GM11168 (cell line): ENCODE measurements around the gene MYO9A.
"Not testable (repeated sequence)": the region's sequence is repeated elsewhere in the genome, so short reads cannot be mapped to it uniquely, and the experiment has no call there.

Experiments
- in situ Hi-C: fragments of 300-500 bp; cut with MboI; formaldehyde crosslinking; loops from one replicate; pipeline ENCODE4 v1.12.0; 2022; ENCODE audit warnings: low sequenced_read_pairs; ENCODE audit not compliant: unreplicated experiment

Gene MYO9A

GRCh38 chr15:72105111-72105510 is 12.8 kb downstream of the MYO9A start:
- in situ Hi-C loops: no loop called here

DNA sequence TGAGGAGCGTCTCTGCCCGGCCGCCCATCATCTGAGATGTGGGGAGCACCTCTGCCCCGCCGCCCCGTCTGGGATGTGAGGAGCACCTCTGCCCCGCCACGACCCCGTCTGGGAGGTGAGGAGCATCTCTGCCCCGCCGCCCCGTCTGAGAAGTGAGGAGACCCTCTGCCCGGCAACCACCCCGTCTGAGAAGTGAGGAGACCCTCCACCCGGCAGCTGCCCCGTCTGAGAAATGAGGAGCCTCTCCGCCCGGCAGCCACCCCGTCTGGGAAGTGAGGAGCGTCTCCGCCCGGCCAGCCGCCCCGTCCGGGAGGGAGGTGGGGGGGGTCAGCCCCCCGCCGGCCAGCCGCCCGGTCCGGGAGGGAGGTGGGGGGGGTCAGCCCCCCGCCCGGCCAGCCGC is 17.4 kb downstream of the MYO9A start:
- in situ Hi-C loops: not testable (repeated sequence)

DNA sequence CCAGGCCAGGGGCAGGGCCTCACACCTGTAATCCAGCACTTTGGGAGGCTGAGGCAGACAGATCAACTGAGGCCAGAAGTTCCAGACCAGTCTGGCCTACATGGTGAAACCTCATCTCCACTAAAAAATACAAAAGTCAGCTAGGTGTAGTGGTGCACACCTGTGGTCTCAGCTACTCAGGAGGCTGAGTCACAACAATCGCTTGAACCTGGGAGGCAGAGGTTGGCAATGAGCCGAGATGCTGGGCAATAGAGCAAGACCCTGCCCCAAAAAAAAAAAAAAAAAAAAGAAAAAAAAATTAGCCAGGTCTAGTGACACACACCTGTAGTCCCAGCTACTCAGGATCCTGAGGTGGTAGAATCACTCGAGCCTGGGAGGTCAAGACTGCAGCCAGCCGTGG is 18.8 kb downstream of the MYO9A start:
- in situ Hi-C loops: no loop called here

DNA sequence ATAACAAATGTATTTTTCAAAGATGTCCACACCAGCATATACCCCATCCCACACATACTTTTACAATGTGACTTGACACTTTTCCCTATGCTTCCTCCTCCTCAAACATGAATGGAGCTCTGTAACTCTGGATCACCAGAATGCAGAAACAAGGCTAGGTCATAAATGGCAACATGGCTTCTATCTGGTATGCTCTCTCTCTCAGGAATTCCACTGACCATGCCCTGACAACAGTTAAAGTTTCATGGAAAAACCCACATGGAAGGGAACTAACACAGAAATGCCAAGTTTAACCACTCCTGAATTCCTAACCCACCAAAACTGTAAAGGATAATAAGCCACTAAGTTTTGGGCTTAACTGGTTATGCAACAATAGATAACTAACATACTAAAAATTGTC is 19.9 kb downstream of the MYO9A start:
- in situ Hi-C loops: no loop called here

DNA sequence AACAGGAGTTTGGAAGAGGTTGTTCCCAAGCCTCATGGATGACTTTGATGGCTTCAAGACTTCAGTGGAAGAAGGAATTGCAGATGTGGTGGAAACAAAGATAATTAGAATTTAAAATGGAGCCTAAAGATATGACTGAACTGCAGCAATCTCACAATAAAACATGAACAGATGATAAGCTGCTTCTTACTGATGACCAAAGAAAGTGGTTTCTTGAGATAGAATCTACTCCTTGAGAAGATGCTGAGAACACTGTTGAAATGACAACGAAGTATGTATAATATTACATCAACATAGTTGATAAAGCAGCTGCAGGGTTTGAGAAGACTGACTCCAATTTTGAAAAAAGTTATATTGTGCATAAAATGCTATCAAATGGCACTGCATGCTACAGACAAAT is 21.2 kb downstream of the MYO9A start:
- in situ Hi-C loops: no loop called here

GRCh38 chr15:72092691-72093090 is 25.3 kb downstream of the MYO9A start:
- in situ Hi-C loops: no loop called here

- in situ Hi-C loops: no loop called here
These were observed 25.9 kb downstream of the MYO9A start for GRCh38 chr15:72092006-72092405.

DNA sequence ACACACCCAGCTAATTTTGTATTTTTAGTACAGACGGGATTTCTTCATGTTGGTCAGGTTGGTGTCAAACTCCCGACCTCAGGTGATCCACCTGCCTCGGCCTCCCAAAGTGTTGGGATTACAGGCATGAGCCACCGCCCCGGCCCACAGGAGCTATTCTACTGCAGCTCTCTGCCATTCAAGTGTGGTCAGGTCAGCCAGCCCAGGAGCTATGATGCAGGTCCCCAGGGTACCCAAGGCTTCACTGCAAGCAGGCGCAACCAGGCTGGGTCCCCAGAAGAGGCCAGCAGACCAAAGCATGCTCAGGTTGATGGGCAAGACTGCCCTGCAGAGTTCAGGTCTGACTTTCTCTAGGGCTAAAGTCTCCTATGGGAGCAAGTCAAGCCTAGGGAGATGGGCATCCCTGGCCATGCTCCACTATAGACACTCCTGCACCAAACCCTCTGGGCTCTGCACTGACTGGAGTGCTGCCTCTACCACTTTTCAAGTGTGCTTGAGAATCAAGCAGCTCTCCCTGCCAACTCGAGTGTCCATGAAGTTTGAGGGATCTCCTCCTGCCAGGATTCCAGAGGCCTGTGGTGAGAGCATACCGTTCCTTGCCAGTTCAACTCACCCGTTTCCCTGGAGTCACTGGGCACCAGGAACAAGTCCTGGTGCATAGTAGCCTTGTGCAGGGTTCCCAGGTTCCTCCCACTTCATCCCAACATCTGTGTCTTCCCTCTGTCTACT is 30.9 kb downstream of the MYO9A start:
- in situ Hi-C loops: no loop called here

GRCh38 chr15:72086010-72086697 is 31.8 kb downstream of the MYO9A start:
- in situ Hi-C loops: no loop called here

DNA sequence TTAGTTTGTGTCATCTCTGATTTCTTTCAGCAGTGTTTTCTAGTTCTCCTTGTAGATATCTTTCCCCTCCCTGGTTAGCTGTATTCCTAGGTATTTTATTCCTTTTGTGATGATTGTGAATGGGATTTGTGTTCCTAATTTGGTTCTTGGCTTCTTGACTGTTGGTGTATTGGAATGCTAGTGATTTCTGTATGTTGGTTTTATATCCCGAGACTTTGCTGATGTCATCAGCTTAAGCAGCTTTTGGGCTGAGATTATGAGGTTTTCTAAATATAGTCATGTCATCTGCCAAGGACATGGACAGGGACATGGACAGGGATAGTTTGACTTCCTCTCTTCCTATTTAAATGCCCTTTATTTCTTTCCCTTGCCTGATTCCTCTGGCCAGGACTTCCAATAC is 35.8 kb downstream of the MYO9A start:
- in situ Hi-C loops: no loop called here

DNA sequence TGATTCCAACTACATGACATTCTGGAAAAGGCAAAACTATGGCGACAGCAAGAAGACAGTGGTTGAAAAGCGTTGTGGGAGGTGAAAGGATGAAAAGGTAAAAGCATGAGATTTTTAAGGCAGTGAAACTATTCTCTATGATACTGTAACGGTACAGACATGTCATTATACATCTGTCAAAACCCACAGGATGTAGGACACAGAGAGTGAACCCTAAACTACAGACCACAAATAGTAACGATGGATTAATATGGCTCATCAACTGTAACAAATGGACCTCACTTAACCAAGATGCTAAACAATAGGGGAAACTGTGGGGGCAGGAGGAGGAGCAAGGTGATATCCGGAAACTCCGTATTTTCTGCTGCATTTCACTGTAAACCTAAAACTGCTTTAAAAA is 39.1 kb downstream of the MYO9A start:
- in situ Hi-C loops: no loop called here

DNA sequence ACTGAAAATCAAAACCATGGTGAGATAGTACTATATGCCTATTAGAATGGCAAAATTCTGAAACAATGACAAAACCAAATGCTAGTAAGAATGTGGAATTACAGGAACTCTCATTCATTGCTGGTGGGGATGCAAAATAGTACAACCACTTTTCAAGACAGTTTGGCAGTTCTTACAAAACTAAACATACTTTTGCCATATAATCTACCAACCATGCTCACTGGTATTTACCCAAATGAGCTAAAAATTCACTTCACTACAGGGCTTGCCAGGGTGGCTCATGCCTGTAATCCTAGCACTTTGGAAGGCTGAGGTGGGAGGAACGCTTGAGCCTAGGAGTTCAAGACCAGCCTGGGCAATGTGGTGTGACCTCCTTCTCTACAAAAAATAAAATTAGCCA is 40.0 kb downstream of the MYO9A start:
- in situ Hi-C loops: no loop called here

- in situ Hi-C loops: no loop called here
These were observed 43.5 kb downstream of the MYO9A start for GRCh38 chr15:72074335-72075060.

GRCh38 chr15:72071448-72071825 is 46.5 kb downstream of the MYO9A start:
- in situ Hi-C loops: not testable (repeated sequence)

- in situ Hi-C loops: no loop called here
These were observed 47.0 kb downstream of the MYO9A start for GRCh38 chr15:72070817-72071447.

- in situ Hi-C loops: no loop called here
These were observed 49.1 kb downstream of the MYO9A start for GRCh38 chr15:72068856-72069255.

DNA sequence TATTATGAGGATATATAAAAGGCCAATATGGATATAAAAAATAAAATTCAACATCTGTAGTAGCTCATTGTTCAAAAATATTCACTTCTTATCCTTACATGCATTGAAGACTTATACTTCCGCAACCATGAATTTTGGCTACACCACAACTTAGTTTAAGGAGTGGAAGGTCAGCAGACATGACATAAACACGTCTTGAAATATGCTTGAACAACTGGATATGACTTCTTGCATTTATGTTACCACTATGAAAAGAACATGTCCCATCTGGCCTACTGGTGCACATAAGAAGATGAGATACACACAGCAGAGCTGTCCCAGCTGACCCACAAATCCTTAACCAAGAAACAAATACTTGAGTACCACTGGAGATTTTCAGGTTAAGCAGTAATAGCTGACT is 52.1 kb downstream of the MYO9A start:
- in situ Hi-C loops: no loop called here

- in situ Hi-C loops: no loop called here
These were observed 54.8 kb downstream of the MYO9A start for GRCh38 chr15:72063186-72063585.

DNA sequence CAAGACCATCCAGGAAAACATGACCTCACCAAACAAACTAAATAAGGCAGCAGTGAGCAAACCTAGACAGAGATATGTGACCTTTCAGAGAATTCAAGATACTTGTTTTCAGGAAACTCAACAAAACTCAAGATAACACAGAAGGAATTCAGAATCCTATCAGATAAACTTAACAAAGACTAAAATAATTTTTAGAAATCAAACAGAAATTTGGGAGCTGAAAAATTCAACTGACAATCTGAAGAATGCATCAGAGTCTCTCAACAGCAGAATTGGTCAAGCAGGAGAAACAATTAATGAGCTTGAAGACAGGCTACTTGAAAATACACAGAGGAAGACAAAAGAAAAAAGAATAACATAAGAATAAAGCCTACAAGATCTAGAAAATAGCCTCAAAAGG is 55.6 kb downstream of the MYO9A start:
- in situ Hi-C loops: no loop called here

DNA sequence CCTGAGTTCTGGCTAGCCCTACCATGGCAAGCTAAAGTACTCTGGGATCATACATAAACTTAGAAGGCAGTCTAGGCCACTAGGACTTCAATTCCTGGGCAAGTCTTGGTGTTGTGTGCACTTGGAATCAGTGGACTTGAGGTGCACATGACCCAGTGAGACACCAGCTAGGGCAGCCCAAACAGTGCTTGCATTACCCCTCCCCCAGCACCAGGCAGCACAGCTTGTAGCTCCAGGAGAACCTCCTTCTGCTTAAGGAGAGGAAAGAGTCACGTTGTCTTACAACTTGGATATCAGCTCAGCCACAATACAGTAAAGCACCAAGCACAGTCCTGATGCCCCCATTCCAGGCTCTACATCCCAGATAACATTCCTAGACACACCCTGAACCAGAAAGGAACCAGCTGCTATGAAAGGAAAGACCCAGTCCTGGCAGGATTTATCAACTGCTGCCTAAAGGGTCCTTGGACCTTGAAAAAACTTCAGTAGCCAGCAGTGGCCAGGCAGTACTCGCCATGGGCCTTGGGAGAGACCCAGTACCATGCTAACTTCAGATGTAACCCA is 57.2 kb downstream of the MYO9A start:
- in situ Hi-C loops: no loop called here

DNA sequence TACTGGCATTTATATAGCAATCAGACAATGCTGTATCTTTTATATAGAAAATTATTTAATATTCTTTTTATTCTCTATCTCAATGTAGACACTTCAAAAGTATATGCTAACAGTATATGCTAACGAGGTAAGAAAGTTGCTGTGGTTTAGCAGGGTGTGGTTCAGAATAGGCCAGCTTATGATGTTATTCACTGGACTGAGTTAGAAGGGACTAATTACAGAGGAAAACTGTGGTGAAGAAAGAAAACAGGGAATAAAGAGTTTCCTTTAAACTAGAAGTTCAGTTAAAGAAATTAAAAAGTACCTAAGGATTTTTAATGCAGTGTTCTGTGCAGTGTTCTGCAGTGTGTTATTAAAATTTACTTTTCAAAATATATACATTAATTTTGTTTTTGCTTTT is 59.4 kb downstream of the MYO9A start:
- in situ Hi-C loops: no loop called here
